Neural cell (in vitro differentiated cells): Measurements from ENCODE around the gene DRAP1. TPM values are rescaled to one million over a fixed set of nuclear protein-coding genes. Genes with fewer than 3 reads are reported as not detected.

Experiments used
- H2AFZ ChIP-seq: fragments of 200-600, 300-800 bp; sonication (generic), shearing (Covaris generic); 2 replicates; pipeline ENCODE4 v1.6.0; 2014; ENCODE audit warnings: low read depth, mild to moderate bottlenecking, antibody characterized with exemption, low read length, moderate library complexity
- H3F3A ChIP-seq: fragments of 200-600 bp; shearing (Covaris generic); 2 replicates; pipeline ENCODE4 v1.6.1; 2016; ENCODE audit warnings: mild to moderate bottlenecking, moderate library complexity, mixed read lengths, antibody characterized with exemption, low read length; ENCODE audit not compliant: insufficient read depth, poor library complexity, severe bottlenecking
- H3K27ac ChIP-seq: fragments of 200-600, 300-800 bp; sonication (generic), shearing (Covaris generic); 2 replicates; pipeline ENCODE4 v1.5.1; 2014; ENCODE audit warnings: mild to moderate bottlenecking, low read length, moderate library complexity
- H3K27me3 ChIP-seq: fragments of 300-800, 200-600 bp; sonication (generic), shearing (Covaris generic); 2 replicates; pipeline ENCODE4 v1.6.0; 2014; ENCODE audit warnings: mild to moderate bottlenecking, low read depth, low read length, moderate library complexity; ENCODE audit not compliant: insufficient read depth
- H3K36me3 ChIP-seq: fragments of 300-800, 200-600 bp; sonication (generic), shearing (Covaris generic); 2 replicates; pipeline ENCODE4 v1.5.1; 2014; ENCODE audit warnings: mild to moderate bottlenecking, antibody characterized with exemption, low read length, moderate library complexity; ENCODE audit not compliant: insufficient read depth
- H3K4me2 ChIP-seq: fragments of 300-800, 200-600 bp; sonication (generic), shearing (Covaris generic); 2 replicates; pipeline ENCODE4 v1.6.0; 2014; ENCODE audit warnings: mild to moderate bottlenecking, low read length
- H3K4me3 ChIP-seq: fragments of 300-800, 200-600 bp; sonication (generic), shearing (Covaris generic); 2 replicates; pipeline ENCODE4 v1.5.1; 2014; ENCODE audit warnings: mild to moderate bottlenecking, low read length, moderate library complexity
- H3K79me2 ChIP-seq: fragments of 200-600 bp; shearing (Covaris generic); replicated peaks from 2 replicates; pipeline ENCODE4 v1.6.0; 2014; ENCODE audit warnings: mild to moderate bottlenecking, low read length, moderate library complexity; ENCODE audit not compliant: insufficient read depth
- H3K9ac ChIP-seq: fragments of 300-800, 200-600 bp; sonication (generic), shearing (Covaris generic); 2 replicates; pipeline ENCODE4 v1.6.1; 2016; ENCODE audit warnings: mild to moderate bottlenecking, low read length, mixed read lengths
- H3K9me2 ChIP-seq: fragments of 200-600 bp; shearing (Covaris generic); 2 replicates; pipeline ENCODE4 v1.6.1; 2016; ENCODE audit warnings: mild to moderate bottlenecking, low read length, mixed read lengths; ENCODE audit not compliant: insufficient read depth
- H3K9me3 ChIP-seq: fragments of 200-600, 300-800 bp; sonication (generic), shearing (Covaris generic); 2 replicates; pipeline ENCODE4 v1.6.1; 2016; ENCODE audit warnings: mild to moderate bottlenecking, mixed run types, low read length, moderate library complexity, mixed read lengths
- H4K20me1 ChIP-seq: fragments of 200-600 bp; shearing (Covaris generic); 2 replicates; pipeline ENCODE4 v1.6.1; 2016; ENCODE audit warnings: mild to moderate bottlenecking, mixed run types; ENCODE audit not compliant: insufficient read depth
- CTCF ChIP-seq: fragments of 450-650 bp; IDR thresholded peaks from 2 replicates; pipeline ENCODE4 v1.5.1; 2014; ENCODE audit warnings: antibody characterized with exemption, mild to moderate bottlenecking, moderate library complexity; ENCODE audit not compliant: poor library complexity, severe bottlenecking
- EP300 ChIP-seq: fragments of 450-650 bp; conservative IDR thresholded peaks from 2 replicates; pipeline ENCODE4 v1.6.1; 2014; ENCODE audit warnings: antibody characterized with exemption, mild to moderate bottlenecking, moderate library complexity; ENCODE audit not compliant: poor library complexity, severe bottlenecking
- EZH2 ChIP-seq: fragments of 200-600, 300-800 bp; shearing (Covaris generic), sonication (generic); IDR thresholded peaks from 2 replicates; pipeline ENCODE4 v1.6.1; 2014; ENCODE audit warnings: antibody characterized with exemption, low read length, borderline replicate concordance, mild to moderate bottlenecking; ENCODE audit not compliant: insufficient read depth, poor library complexity, severe bottlenecking
- MXI1 ChIP-seq: fragments of 450-650 bp; conservative IDR thresholded peaks from 2 replicates; pipeline ENCODE4 v1.6.1; 2014; ENCODE audit warnings: antibody characterized with exemption, mild to moderate bottlenecking; ENCODE audit not compliant: poor library complexity, severe bottlenecking
- POLR2AphosphoS5 ChIP-seq: IDR thresholded peaks from 2 replicates; pipeline ENCODE4 v1.6.1; 2012
- RAD21 ChIP-seq: fragments of 450-650 bp; conservative IDR thresholded peaks from 2 replicates; pipeline ENCODE4 v1.6.1; 2014; ENCODE audit warnings: antibody characterized with exemption, mild to moderate bottlenecking, moderate library complexity
- REST ChIP-seq: IDR thresholded peaks from 2 replicates; pipeline ENCODE4 v1.6.1; 2012; ENCODE audit warnings: borderline replicate concordance
- SMC3 ChIP-seq: fragments of 450-650 bp; conservative IDR thresholded peaks from 2 replicates; pipeline ENCODE4 v1.6.1; 2014; ENCODE audit warnings: antibody characterized with exemption, mild to moderate bottlenecking, moderate library complexity; ENCODE audit not compliant: poor library complexity
- TAF1 ChIP-seq: IDR thresholded peaks from 2 replicates; pipeline ENCODE4 v1.6.1; 2012; ENCODE audit warnings: low read depth
- polyA plus RNA-seq: library from polyadenylated mRNA; depleted of rRNA; stranded (reverse); fragments of >200 nt; gene quantifications from 2 replicates; pipeline ENCODE4 v1.2.3, GENCODE V29; 2014

Gene DRAP1
- polyA plus RNA-seq, 1 donor from 2014 or later = 242 TPM

- Histone ChIP-seq H3K27ac (no peak overlapping the region), H3F3A (no peaks in the 10 kb centered on the region), H3K4me2 (no peak overlapping the region), H3K9me3 (no peaks in the 10 kb centered on the region), H3K79me2 (no peaks in the 10 kb centered on the region), H3K36me3 (no peaks in the 10 kb centered on the region), H4K20me1 (no peaks in the 10 kb centered on the region), H3K4me3 (no peak overlapping the region), H2AFZ (no peak overlapping the region), H3K9ac (no peak overlapping the region), H3K27me3 (no peaks in the 10 kb centered on the region), H3K9me2 (no peaks in the 10 kb centered on the region)
- TF ChIP-seq RAD21 (no peak), EZH2 (no peak), POLR2AphosphoS5 (no peak), EP300 (no peak), TAF1 (no peak), CTCF (no peak), SMC3 (no peak), REST (no peak)
Observed at GRCh38 chr11:65944767-65945166, 25.5 kb downstream of the DRAP1 start.

GRCh38 chr11:65945430-65945911 lies 26.2 kb downstream of the DRAP1 start, which contains the start of gene TSGA10IP:
Gene TSGA10IP (plus strand): TSS chr11:65945480. CDS start chr11:65945676, 196 bp downstream.
- Histone ChIP-seq H3K4me2 (no peak within 1 kb of the TSS), H3K27ac (no peak within 1 kb of the TSS), H3K9me3 (no peaks in the 10 kb centered on the region), H3K27me3 (no peaks in the 10 kb centered on the region), H4K20me1 (no peaks in the 10 kb centered on the region), H3K79me2 (no peaks in the 10 kb centered on the region), H3K9me2 (no peaks in the 10 kb centered on the region), H2AFZ (no peak within 1 kb of the TSS), H3K36me3 (no peaks in the 10 kb centered on the region), H3F3A (no peaks in the 10 kb centered on the region), H3K9ac (no peak within 1 kb of the TSS), H3K4me3 (no peak within 1 kb of the TSS)
- no peak for TF ChIP-seq TAF1
- TF ChIP-seq EZH2 = no peak
- TF ChIP-seq REST = no peak
- TF ChIP-seq POLR2AphosphoS5 = no peak
- no peak for TF ChIP-seq SMC3
- TF ChIP-seq RAD21 = no peak
- TF ChIP-seq MXI1 = no peak
- no peak for TF ChIP-seq CTCF
- no peak for TF ChIP-seq EP300
